HL-60 (cell line): ENCODE results near the gene SNX30.

Experiments
- GABPA ChIP-seq: IDR thresholded peaks from 2 replicates; pipeline ENCODE4 v1.6.1; 2012; ENCODE audit warnings: low read depth
- POLR2AphosphoS5 ChIP-seq: IDR thresholded peaks from 2 replicates; pipeline ENCODE4 v1.6.1; 2012; ENCODE audit warnings: low read depth

DNA sequence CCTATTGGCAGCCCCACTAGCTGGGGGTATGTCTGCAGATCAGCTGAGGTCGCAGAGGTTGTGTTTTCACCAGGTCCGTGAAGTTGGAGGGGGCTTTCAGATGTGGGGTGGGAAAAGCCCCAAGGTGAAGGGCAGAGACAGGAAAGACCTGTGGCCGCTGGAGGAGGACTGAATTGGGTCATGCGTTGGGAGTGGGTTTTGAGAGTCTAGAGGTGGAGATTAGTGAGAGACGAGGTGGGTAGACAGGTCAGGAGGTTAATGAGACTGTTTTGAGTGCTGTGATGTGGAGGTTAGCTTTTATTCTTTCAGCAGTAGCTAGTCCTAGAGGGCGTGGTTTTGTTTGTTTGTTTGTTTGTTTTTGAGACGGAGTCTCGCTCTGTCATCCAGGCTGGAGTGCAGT is 10.3 kb downstream of the SNX30 start:
- TF ChIP-seq POLR2AphosphoS5 (no peak), GABPA (no peak)
